Measurements from ENCODE around the gene TRAPPC3.

TRAPPC3 gene

DNA sequence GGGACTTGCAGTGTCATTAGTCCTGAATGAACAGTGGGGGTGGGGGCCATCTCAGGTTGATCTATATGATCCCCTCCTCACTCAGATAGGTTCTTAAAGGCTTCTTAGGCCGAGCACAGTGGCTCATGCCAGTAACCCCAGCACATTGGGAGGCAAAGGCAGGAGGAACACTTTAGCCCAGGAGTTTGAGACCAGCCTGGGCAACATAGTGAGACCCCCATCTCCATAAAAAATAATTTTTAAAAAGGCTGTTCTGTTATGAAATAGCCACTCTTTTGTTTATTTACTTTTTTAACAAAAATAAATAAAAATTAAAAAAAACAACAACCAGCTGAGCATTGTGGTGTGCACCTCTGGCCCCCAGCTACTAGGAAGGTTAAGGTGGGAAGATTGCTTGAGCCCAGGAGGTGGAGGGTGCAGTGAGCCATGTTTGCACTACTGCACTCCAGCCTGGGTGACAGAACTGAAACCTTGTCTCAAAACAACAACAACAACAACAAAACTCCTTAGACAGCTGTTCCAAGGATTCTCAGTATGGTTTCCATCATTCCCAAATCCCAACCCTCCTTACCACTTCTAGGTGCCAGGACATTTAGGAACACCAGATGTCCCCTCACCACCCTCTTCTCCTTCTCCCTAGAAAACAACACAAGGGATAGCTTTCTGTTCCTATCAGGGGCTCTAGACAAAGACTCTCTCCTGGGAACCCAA, 2.0 kb upstream of the TRAPPC3 start:
- DNase-seq = no peak

GRCh38 chr1:36150296-36151133, 1.2 kb upstream of the TRAPPC3 start:
- peak; percentile 72 for DNase-seq

- DNase-seq = no peak
Observed at GRCh38 chr1:36149973-36150295, 648 bp upstream of the TRAPPC3 start.

- DNase-seq = no peak
Observed at GRCh38 chr1:36148821-36149236, 457 bp downstream of the TRAPPC3 start.

DNA sequence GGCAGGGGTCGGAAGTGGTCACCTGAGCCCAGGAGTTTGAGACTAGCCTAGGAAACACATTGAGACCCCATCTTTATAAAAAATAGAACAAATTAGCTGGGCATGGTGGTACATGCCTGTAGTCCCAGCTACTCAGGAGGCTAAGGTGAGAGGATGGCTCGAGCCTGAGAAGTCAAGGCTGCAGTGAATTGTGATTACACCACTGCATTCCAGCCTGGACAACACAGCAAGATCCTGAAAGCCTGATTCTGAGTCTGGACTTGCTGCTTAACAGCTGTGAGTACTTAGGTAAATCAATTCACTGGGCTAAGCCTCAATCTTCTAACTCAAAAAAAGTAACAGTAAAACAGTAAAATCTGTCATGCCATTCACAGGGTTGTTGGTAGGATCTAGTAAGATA, 4.9 kb downstream of the TRAPPC3 start:
- DNase-seq = no peak

DNA sequence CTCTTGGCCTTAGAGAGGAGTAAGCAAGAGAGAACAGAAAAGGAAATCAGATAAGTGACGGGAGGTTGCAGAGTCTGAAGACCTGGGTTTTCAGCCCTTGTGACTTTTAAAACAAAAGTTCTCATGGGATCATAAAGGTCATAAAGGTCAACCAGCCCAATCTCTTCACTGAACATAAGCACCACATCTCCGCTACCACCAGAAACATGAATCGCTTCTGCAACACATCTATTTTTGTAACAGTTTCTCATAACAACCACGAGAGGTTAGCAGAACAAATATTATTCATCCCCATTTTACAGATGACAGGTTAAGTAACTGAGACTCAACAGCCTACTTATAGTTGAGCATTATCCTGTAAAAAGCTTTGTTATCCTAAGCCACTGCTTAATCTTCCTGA, 5.9 kb downstream of the TRAPPC3 start:
- DNase-seq = no peak

DNA sequence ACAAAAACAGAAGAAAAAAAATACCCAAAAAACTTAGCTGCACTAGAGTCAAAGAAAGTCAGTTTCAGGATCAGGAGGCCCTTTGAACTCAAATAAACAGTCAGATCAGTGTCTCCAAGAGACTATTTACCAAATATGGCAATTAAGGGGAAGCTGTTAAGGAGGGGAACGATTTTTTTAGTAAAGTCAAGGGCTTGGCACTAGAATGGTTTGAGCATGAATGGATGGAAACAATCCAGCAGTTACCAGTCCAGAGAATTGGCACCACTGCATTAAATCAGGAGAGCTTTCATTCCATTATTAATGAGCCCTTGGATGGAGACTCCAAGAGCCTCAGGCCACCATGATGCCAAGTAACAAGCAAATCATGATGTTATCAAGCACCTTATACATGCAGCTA, 7.2 kb downstream of the TRAPPC3 start:
- no peak for DNase-seq

DNA sequence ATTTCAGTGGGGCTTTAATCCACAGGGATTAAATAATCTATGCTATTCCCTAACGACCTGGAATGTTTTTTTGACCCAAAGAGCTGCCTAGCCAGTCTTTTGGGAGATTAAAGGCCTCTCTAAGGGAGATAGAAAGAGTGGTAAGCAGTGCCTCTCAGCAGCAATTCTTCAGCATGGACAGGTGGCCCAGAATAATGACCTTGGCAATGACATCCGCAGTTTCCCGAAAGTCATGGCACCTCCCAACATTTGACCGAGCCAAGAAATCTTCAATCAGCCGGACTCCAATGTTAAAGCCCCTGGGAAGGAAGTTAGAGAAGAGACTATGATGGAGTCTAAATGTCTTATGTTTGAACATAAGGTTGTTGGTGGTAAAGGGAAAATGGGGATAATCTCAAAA, 9.8 kb downstream of the TRAPPC3 start:
- no peak for DNase-seq

GRCh38 chr1:36137776-36138175, 11.5 kb downstream of the TRAPPC3 start:
- no peak for DNase-seq

GRCh38 chr1:36137226-36137625, 12.1 kb downstream of the TRAPPC3 start:
- DNase-seq = no peak

DNA sequence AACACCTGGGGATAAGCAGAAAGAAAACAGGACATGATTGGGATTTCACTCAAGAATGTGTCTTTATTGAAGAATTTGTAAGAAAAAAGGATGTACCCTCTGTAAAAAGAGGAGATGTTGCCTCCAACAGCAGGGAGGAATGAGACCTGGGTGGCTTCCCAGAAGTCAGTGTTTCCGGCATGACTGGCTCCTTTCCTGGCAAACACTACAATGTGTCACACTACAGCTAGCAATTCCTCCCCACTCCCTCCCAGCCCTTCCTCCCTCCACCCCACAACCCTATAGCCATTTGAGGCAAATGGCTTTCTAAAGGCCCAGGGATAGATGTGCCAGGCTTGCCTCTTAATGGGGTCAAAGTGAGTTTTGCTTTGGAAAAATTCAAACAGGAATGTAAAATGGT, 12.8 kb downstream of the TRAPPC3 start:
- DNase-seq = no peak

DNA sequence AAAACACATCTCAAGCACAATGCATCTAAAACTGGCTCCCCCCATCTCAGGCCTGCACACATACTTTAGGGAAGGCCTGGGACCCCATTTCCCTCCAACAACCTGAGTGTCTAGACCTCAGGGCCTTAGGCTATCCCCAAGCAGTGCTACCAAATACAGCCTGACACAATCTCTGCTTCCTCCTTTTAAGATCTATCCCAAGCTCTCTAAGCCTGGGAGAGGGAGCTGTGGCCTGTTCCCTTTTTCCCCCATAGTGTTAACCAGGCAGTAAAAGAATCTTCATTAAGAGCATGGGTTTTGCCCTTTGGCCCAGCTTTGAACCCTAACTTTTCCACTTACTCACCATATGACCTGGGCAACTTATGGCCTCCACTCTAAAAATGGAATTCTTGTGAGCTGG, 13.5 kb downstream of the TRAPPC3 start:
- no peak for DNase-seq

DNA sequence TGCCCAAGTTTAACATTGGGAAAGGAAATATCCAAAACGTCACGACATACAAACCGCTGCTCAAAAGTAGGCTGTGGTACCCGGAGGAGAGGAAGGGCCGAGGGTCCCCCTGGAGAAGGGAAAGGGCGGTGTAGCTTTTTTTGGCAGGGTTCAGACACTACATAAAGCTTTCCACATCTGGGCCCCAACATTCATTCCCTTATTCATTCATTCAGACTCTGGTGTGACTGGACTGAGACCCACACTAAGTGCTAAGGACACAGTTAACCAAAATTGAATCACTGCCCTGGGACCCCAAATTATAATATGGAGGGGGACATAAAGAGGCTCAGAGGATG, 14.0 kb downstream of the TRAPPC3 start:
- DNase-seq = no peak

- no peak for DNase-seq
Observed at GRCh38 chr1:36134505-36135329, 14.6 kb downstream of the TRAPPC3 start.

GRCh38 chr1:36134031-36134430, 15.3 kb downstream of the TRAPPC3 start:
- DNase-seq = no peak

GRCh38 chr1:36133484-36133883, 15.8 kb downstream of the TRAPPC3 start:
- DNase-seq = no peak

- DNase-seq = no peak
Observed at GRCh38 chr1:36132029-36132428, 17.3 kb downstream of the TRAPPC3 start.

- no peak for DNase-seq
Observed at GRCh38 chr1:36128905-36129206, 20.4 kb downstream of the TRAPPC3 start.

GRCh38 chr1:36128126-36128904, 21.0 kb downstream of the TRAPPC3 start:
- DNase-seq = no peak

DNA sequence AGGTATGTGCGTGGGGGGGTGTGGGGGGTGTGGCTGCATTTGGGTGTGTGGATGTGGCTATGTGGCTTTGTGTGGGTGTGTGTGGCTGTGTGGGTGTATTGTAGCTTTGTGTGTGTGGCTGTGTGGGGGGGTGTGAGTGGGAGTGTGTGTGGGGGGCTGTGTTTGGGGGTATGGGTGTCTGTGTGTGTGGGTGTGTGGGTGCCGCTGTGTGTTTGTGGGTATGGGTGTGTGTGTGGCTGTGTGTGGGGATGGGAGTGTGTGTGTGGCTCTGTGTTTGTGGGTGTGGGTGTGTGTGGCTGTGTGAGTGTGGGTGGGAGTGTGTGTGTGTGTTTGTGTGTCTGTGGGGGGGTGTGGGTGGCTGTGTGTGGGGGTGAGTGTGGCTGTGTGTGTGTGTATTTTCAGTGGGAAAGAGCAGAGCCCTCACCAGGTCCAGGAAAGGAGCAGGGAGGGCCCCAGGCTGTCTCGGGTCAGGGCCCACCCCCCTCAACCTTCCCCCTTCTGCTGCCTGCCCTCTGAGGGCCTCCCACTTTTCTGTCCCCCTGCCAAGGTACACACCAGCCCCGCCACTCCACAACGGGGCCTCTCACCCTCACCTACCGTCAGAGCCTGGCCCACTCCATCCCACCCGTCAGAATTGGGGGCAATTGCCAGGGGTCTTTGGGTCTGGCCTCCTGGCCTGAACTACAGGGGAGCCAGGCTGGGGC, 22.3 kb downstream of the TRAPPC3 start:
- DNase-seq = no peak

GRCh38 chr1:36126005-36126716, 23.1 kb downstream of the TRAPPC3 start:
- no peak for DNase-seq
